Activated T-cell treated with anti-CD3 and anti-CD28 coated beads for 24 hours (primary cell): Measurements from ENCODE around the gene ENAH.
"Not testable (repeated sequence)": the region's sequence is repeated elsewhere in the genome, so short reads cannot be mapped to it uniquely, and the experiment has no call there.

Experiments
- DNase-seq: peaks from one replicate; pipeline ENCODE4 v3.0.0-alpha.2; 2020; ENCODE audit warnings: low read depth

Gene ENAH

DNA sequence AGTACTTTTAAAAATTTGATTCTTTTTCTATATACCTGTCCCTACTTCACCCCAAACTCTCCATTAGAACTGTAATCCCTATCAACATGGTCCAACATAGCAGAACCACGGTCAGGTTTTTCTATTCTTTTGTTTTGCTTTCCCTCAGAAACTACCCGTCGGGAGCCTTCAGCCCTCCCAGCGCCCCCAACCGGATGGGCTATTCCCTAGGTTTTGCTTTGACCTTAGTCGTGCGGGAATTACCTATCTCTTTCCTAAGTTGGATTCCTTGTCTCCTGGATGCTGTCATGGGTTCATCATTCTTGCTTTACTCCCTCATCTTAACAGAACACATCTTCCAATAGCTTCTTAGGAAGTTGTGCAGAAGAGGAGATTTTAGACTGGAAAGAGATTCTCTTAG, 127.5 kb downstream of the ENAH start:
- no peak for DNase-seq

DNA sequence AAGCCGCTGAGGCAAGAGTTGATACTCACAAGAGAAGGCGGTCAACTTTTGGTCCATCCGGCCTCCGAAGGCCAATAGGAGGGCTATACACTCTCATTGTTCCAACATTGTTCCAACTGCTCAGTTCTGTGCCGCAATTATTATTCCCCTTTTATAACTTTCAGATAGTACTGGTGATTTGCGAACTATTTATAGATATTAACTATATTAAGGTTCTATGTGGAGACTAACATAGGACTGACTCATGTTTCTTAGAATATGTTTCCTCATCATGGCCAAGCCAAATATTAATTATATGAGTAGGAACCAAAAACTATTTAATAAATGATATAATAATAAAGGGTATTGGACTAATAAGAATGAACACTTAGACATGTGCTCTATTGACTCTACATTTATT, 128.4 kb downstream of the ENAH start:
- DNase-seq, result no peak

DNA sequence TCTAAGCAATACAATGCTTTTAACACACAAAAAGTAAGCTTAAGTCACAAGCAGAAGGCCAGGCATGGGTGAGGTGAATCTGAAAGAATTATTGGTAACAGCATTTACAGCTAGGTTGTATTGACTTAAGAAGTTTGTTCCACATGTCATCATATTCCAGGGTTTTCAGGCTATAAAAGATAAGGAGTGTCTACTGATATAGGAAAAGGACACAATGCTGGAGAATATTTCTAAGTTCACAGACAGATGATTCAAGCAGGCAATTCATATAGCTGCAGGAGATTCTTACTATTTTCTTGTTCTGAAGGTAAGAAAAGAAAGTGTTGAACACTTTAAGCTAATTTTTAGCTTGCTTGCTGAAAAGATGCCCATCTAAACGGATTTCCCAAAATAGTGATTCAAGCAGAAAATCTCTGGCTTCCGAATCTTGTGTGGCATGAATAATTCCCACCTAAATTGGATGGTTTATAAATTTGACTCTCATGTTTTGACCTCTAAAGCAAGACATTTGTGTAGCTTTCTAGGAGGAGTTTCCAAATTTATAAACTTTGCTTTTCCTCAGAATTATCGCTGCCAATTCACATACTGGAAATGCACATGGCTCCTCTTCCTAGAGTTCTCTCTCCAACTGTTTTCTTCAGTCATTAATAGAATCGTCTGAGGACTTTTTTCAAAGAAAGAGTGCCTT, 129.5 kb downstream of the ENAH start:
- DNase-seq, result no peak

DNA sequence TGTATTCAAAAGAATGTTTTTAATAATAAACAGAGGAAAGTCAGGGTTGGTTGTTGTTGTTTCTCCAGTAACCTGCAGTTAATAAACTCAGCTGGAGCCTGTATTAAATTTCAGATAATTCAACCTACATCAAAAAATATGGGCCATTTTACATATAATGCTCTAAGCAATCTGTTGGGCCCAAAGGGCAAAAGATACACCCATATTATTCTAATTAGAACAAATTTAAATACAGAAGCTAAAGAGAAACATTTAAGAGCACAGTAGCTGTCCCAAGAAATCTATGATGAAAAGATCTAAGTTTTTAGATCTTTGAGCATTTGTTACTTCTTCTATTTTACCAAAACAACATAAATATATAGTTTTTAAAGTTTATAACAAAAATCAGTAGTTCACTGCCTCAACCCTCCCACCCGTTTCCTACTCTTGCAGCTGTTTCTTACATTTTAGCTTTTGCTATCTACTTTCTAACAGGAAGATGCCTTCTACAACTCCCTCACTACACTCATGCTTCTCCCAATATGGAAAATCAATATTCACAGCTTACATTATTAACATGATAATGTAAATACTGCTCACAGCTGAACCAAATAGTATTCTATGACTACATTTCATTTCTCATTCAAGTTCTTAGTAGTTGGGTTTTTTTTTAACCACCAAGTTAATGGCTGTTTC, 130.2 kb downstream of the ENAH start:
- DNase-seq, result no peak

DNA sequence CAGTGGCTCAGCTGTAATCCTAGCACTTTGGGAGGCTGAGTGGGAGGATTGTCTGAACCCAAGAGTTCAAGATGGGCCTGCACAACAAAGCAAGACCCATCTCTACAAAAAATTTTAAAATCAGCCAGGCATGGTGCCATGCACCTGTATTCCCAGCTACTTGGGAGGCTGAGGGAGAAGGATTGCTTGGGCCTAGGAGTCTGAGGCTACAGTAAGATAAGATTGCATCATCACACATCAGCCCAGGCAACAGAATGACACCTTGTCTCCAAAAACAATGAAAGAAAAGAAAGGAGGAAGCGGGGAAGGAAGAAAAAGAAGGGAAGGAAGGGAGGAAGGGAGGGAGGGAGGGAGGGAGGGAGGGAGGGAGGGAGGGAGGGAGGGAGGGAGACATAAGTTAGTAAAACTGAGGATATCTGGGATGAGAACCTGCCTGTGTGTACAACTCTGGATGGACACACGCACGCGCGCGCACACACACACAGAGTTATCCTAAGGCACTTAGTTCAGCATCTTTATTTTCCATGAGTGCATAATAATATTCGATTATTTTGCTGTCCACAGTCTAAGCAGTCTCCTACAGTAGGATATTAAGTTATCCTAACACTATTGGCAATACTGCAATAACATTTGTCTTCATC, 132.2 kb downstream of the ENAH start:
- no peak for DNase-seq

DNA sequence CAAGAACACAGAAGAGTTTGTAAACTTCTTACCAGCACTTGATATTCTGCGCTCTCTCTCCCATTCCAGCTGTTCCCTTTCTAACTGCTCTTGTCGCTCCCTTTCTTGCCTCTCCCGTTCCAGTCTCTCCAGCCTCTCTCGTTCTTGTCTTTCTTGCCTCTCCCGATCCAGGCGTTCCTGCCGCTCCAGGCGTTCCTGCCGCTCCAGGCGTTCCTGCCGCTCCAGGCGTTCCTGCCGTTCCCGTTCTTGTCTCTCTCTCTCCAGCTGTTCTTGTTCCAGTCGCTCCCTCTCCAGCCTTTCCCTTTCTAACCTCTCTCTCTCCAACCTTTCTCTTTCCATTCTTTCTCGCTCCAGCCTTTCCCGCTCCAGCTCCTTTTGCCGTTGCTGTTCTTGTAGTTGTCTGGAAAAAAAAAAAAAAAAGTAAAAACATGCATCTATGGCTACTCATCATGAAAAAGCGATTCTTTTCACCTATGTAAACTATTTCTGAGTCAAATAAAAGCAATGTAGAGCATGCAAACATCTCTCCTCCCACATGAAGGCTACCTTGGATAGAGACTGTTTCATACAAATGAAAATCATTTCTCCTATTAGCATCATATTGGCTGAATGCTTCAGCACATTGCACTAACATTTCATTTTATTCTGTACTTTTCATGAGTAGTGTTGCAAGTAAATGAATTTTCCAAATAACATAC, 133.6 kb downstream of the ENAH start:
- no peak for DNase-seq

DNA sequence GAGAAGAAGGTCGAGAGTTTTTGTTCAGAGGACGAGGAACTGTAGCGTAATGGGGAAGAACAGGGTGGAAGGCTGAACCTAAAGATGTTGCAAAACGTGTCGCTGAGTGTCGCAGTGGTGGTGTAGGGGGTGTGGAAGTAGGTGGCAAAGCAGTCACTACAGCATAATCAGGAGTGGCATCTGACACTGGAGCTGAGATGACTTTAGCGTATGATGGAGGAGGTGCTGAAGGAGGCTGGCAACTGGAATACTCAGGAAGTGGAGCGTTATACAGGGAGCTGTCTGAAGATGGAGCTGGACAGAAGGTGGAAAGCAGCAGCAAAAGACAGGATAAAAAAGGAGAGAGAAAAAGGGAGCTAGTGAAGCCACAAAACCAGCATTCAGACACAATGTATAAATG, 135.2 kb downstream of the ENAH start:
- no peak for DNase-seq

DNA sequence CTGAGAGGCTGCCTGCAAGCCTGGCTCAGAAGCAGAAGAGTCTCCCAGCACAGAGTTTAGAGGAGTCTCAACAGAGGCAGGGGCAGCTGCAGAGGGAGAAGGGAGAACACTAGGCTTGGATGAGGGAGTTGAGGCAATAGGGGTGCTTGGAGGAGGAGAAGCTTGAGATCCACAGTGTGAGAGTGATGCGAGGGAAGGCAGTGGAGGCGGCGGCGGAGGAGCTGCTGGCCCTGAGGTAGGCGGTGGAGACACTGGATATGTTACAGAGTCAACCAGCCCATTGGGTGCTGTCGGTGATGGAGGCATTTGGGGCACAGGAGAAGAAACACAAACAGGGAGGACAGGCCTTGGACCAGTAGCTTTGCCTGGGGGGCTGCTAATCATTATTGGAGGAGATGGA, 135.7 kb downstream of the ENAH start:
- no peak for DNase-seq

DNA sequence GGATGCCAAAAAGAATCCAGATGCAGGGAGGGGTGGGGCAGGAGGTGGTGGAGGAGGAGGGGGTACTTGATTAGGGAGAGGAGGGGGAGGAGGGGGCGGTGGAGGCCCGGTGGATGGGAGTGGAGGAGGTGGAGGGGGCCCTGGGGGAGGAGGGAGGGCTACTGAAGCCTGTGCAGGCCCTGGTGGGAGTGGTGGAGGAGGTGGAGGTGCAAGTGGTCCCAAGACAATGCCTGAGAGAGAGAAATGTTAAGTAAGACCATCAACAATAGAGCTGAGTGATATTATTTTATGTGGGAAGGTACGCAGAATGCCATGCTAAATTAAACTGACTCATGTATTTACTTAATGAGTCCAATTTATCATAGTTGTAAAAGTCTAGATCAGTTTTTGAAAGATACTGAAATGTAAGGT, 138.2 kb downstream of the ENAH start:
- DNase-seq, result no peak

DNA sequence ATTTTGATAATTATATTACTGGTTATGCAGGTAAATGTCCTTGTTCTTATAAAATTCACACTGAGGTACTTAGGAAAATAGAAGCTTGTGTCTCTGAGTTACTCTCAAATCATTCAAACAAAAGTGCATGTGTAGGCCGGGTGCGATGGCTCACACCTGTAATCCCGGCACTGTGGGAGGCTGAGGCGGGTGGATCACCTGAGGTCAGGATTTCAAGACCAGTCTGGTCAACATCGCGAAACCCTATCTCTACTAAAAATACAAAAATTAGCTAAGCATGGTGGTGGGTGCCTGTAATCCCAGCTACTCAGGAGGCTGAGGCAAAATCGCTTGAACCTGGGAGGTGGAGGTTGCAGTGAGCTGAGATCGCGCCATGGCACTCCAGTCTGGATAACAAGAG, 139.3 kb downstream of the ENAH start:
- DNase-seq, result not testable (repeated sequence)

DNA sequence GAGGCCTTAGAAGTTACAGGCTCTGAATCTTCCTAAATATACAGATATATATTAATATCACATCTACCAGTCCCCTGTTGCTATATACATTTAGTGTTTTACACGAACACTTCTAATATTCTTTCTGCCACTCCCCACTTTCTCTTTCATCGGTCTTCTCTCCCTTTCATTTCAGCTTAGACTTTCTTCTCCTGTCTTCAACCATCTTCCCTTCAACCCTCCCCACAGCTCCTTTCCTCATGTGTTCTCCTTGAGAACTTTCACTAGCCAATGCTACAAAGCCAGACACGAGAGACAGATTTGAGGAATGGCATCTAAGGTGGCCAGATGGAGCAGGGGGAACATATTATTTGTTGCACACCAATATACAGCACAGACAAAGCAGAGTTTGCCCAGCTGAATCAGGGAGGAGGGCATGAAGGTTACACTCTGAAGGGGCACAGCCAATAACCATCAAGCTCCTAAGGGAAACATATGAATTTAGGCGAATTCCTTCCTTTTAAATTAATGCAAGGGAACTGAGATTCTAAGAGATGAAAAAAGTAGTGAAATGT, 141.0 kb downstream of the ENAH start:
- DNase-seq, result no peak

DNA sequence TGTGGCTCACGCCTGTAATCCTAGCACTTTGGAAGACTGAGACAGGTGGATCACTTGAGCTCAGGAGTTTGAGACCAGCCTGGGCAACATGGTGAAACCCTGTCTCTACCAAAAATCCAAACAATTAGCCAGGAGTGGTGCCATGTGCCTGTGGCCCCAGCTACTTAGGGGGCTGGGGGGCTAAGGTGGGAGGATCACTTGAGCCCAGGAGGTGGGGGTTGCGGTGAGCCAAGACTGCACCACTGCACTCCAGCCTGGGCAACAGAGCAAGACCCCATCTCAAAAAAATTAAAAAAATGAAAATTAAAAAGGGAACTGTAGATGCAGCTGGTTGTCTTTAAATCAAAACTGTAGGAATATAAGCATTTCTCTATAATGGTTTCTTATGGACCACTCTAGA, 142.2 kb downstream of the ENAH start:
- DNase-seq, result not testable (repeated sequence)

DNA sequence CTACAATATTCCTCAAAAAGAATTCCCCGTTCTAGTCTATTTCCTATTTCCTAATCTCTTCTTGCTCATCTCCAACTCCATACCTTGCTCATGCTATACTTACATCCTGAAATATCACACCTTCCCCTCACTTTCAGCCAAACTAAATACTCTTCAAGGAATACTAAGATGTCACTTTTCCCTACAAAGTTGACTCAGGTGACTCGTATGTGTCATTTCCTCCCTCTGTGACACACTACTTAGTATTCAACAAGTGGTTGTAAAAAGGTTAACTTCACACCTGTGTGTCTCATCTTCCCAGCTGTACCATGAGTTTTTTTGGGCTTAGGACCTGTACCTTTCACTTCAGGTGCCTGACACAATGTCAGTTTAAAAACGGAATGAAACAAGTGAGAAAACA, 143.2 kb downstream of the ENAH start:
- no peak for DNase-seq

DNA sequence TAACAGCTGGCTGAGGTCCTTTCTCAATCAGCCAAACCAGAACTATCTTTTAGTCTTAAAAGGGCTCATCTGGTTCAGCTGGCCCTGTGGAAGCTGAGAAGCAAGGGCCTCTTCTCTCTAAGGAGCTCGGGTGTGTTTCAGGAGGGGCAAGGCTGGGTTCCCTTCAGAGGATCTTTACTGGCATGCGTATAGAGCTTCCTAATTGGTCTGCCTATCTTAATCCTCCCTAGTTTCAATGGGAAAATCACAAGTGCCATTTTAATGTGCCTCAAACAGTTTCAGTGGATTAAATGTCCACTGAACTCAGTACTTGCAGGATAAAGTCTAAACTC, 143.6 kb downstream of the ENAH start:
- no peak for DNase-seq

DNA sequence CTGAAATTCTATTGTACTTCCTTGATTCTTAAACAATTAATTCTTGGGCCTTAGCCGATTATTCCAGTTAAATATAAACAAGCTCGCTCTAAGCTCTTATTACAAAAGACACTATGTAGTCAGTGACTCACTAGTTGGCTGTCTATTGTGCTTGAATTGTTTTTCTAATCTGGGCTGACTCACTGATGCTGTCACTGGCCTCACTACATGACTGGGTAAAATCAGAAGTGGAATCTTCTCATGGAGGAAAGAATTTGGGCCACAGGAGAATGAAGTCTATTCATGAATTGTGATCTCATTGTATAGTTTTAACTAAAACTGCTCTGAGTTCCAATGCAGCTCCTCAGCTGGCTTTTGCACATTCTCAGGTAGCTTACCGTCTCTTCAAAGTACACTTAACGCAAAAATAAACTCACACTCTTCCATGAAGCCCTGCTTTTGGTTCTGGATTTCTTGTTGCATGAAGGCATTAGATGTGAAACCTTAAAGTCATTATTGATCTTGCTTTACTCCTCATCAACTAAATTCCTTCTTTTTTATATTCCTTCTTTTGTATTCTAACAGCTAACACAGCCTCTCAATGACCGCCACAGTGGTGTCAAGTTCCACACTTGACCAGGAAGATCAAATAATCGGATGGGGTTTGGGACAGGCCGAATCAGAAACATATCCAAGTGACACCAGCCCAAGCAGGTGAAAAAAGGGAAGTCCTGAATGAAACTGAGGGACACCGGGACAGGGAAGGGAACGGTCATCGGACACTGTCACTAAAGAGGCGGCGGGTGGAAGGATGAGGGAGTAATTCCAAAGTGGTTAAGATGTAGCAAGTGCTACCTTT, 144.2 kb downstream of the ENAH start:
- no peak for DNase-seq

DNA sequence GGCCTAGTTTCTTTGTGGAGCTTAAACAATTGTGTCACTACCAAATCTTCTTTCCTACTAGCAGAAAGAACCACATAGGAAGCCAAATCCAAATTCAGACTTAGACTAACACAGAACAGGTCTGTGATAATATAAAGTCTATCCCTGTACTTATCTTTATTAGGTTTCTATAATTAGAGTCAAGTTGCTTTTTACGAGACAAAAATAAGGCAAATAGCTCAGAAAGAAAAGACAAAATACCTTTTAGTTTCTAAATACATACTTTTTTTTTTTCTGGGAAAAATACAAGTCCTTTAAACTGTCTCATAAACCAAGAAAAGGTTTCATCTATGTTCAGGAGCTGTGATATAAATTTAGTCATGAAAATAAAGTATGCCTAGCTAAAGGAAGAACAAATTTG, 146.2 kb downstream of the ENAH start:
- DNase-seq, result no peak

DNA sequence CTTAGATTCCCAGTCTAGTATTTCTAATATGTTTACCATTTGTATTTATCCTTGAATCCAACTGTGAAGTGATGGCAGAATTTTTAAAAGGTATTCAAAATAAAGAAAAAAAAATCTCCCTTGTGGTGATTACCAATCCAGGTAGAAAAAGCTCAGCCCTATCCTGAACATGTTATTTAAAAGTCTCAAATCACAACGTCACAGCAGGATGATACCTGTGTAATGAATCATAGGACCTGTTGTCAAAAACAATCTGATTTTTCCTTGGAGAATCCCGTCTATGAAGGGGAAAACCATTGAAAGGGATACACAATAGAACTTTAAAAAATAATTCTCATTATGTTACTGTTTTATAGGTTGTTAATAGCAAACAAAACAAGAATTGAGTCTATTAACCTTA, 148.1 kb downstream of the ENAH start:
- no peak for DNase-seq

DNA sequence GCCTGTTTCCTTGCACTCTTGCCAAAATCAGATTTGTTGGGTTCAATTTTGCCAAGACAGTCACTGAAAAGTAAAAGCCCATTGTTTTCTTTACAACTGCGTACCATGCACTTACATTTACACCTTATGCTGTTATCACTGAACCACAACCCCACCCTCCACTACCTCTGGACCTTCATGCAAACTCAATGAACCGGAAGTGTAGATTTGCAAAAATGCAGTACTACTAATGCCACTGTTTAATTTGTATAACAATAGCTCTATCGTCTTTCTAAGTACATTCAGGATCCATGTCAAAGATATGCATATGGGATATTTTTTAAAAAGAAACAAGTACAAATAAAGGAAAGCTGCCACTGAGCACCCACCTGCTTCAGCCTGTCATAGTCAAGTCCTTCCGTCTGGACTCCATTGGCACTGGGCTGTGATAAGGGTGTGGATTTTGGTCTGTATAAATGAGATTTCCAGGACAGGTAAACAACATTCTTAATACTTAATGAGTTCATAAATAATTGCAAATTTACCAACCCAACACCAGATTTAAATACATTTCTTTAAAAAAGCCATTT, 152.2 kb downstream of the ENAH start:
- no peak for DNase-seq

DNA sequence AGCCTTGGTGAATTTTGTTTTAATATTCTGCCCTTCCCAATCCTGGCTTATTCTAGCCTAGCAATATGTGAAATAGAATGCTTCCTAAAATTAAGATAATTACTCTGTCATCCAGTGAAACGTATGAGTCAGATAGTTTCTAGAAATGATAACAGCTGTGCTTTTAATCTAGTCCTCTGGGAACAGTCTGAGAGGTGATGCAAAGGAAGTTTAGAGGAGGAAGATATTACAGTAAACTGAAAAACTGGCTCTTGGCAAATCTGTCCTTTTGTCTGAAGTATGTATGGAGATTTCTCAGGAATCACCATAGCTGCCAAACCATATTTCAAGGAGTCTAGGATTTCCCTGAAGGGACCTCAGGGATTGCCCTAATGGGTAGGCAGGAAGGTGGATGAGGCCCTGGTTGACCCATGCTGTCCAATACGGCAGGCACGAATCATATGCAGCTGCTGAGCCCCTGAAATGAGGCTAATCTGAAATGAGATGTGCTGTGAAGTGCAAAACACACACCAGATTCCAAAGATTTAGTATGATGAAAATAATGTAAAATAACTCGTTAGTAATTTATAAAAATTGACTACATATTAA, 154.3 kb downstream of the ENAH start:
- no peak for DNase-seq

DNA sequence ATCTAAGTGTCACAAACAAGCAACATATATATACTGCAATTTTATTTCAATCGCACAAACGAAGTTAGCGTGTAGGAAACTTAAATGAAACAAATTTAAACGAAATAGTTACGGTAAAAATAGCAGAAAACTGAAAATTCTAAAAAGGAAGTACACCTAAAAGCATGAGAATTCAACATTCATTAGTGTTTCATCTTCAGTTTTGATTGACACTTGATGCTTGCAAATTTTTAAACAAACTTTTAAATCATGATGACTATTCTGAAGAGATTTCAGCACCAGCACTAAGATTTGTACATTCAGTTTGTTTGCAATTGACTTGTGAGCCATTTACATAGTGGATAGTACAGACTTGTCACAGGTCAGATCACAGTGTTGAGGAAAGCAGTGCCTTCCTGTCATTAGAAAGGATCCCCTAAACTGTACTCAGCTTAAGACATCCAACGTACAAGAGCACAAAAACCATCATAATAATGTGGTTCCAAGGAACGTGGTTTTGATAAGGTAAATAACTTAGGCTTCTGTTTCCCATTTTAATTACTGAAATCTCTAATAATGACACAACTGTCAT, 158.0 kb downstream of the ENAH start:
- DNase-seq, result no peak
